ENCODE measurements around the gene CLEC20A.
A peak's percentile ranks its signal among the peaks of the same experiment; 100 is the strongest.

The CLEC20A gene

GRCh38 chr1:178488393-178488792 lies 8.4 kb downstream of the CLEC20A start:
- no peak overlapping the region for H3K4me3 ChIP-seq (ENCODE audit: low read length)
- no peak for DNase-seq (ENCODE audit: low read depth)
- TF ChIP-seq, protein P1, sequence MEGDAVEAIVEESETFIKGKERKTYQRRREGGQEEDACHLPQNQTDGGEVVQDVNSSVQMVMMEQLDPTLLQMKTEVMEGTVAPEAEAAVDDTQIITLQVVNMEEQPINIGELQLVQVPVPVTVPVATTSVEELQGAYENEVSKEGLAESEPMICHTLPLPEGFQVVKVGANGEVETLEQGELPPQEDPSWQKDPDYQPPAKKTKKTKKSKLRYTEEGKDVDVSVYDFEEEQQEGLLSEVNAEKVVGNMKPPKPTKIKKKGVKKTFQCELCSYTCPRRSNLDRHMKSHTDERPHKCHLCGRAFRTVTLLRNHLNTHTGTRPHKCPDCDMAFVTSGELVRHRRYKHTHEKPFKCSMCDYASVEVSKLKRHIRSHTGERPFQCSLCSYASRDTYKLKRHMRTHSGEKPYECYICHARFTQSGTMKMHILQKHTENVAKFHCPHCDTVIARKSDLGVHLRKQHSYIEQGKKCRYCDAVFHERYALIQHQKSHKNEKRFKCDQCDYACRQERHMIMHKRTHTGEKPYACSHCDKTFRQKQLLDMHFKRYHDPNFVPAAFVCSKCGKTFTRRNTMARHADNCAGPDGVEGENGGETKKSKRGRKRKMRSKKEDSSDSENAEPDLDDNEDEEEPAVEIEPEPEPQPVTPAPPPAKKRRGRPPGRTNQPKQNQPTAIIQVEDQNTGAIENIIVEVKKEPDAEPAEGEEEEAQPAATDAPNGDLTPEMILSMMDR (conservative IDR thresholded peaks at IDR 0.05; ENCODE audit: low read length), result no peak

- no peak for DNase-seq (ENCODE audit: low read depth)
- peak overlapping the region; percentile 9; the same call in 1 of the 2 replicates for H3K4me3 ChIP-seq (ENCODE audit: low read length)
- TF ChIP-seq, protein P1 (conservative IDR thresholded peaks at IDR 0.05; ENCODE audit: low read length), result no peak
Observed at GRCh38 chr1:178487070-178487615, 9.6 kb downstream of the CLEC20A start.

- DNase-seq (ENCODE audit: low read depth), result no peak
- TF ChIP-seq, protein P1 (conservative IDR thresholded peaks at IDR 0.05; ENCODE audit: low read length), result no peak
- peak overlapping the region; percentile 9; the same call in 1 of the 2 replicates for H3K4me3 ChIP-seq (ENCODE audit: low read length)
Observed at GRCh38 chr1:178486100-178487069, 10.4 kb downstream of the CLEC20A start.

- no peak overlapping the region for H3K4me3 ChIP-seq (ENCODE audit: low read length)
- TF ChIP-seq, protein P1 (conservative IDR thresholded peaks at IDR 0.05; ENCODE audit: low read length), result no peak
- no peak for DNase-seq (ENCODE audit: low read depth)
Observed at GRCh38 chr1:178485541-178485981, 11.2 kb downstream of the CLEC20A start.

- peak; percentile 11 for DNase-seq (ENCODE audit: low read depth)
- no peak overlapping the region for H3K4me3 ChIP-seq (ENCODE audit: low read length)
- TF ChIP-seq, protein P1 (conservative IDR thresholded peaks at IDR 0.05; ENCODE audit: low read length), result no peak
Observed at GRCh38 chr1:178484698-178485225, 12.0 kb downstream of the CLEC20A start.

- TF ChIP-seq, protein P1 (conservative IDR thresholded peaks at IDR 0.05; ENCODE audit: low read length), result no peak
- peak; percentile 10 for DNase-seq (ENCODE audit: low read depth)
- no peak overlapping the region for H3K4me3 ChIP-seq (ENCODE audit: low read length)
Observed at GRCh38 chr1:178483251-178483957, 13.4 kb downstream of the CLEC20A start.
